ENCODE data around the gene RPS19.

DNA sequence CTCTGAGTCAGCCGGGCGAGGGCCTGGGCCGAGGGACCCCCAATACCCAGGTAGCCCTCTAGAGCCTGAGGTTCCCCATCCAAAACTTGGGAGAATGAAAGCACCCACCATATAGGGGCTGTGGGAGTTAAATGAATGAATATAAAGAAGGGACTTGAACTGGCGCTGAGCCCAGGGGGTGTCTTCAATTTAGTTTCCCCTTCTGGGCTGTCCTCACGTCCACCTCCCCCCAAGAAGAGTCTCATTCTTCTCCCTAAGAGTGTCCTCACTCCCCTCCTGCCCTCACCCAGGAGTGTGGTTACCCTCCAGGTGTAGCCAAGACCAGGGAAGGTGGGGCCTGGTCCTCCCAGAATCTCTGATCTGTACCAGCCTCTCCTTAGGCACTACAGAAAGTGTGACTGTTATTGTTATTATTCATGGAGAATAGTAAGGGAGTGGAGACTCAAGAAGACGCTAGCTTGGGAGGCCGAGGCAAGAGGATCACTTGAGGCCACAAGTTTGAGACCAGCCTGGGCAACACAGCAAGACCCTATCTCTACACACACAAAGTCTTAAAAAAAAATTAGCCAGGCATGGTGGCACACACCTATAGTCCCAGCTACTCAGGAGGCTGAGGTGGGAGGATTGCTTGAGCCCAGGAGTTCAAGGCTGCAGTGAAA is 19.7 kb downstream of the RPS19 start:
- no peak for TF ChIP-seq CTCF (IDR thresholded peaks at IDR 0.05)
- no peak for TF ChIP-seq POLR2A (IDR thresholded peaks at IDR 0.05)
